NCI-H69 (cell line): ENCODE results near the gene ATF5.

Experiments
- DNase-seq: peaks from one replicate; lab custom pipeline; 2025; lab: John Stamatoyannopoulos, UW

The ATF5 gene, protein sequence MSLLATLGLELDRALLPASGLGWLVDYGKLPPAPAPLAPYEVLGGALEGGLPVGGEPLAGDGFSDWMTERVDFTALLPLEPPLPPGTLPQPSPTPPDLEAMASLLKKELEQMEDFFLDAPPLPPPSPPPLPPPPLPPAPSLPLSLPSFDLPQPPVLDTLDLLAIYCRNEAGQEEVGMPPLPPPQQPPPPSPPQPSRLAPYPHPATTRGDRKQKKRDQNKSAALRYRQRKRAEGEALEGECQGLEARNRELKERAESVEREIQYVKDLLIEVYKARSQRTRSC

DNA sequence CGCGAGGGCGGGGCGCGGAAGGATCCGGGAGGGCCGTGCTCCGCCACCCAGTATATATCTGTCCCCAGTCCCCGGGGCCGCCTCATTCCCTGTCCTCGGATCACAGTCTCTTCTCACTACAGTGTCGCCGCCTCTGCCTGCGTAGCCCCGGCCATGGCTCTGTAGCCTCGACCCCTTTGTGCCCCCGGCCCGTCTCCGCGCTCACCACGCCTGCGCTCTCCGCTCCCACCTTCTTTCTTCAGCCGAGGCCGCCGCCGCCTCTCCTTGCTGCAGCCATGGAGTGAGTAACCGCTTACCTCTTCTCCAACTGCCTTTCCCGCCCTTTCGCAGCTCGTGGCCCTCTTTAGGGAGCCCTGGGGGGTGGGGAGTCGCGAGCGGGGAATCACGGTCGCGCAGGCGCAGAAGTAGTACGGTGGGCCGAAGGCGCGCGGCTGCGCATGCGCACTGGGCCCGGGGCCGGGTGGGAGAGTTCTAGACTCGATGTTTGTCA lies at the start of gene ATF5, which contains the start of gene NUP62:
ATF5 (plus strand) TSS at position 85 of the 490 bp plus-strand sequence. CDS start 1,646 bp downstream, outside the sequence.
NUP62 (minus strand) TSS at position 384 of the 490 bp plus-strand sequence. CDS start 19,697 bp downstream, outside the sequence.
- DNase-seq, result peak; percentile 97

DNA sequence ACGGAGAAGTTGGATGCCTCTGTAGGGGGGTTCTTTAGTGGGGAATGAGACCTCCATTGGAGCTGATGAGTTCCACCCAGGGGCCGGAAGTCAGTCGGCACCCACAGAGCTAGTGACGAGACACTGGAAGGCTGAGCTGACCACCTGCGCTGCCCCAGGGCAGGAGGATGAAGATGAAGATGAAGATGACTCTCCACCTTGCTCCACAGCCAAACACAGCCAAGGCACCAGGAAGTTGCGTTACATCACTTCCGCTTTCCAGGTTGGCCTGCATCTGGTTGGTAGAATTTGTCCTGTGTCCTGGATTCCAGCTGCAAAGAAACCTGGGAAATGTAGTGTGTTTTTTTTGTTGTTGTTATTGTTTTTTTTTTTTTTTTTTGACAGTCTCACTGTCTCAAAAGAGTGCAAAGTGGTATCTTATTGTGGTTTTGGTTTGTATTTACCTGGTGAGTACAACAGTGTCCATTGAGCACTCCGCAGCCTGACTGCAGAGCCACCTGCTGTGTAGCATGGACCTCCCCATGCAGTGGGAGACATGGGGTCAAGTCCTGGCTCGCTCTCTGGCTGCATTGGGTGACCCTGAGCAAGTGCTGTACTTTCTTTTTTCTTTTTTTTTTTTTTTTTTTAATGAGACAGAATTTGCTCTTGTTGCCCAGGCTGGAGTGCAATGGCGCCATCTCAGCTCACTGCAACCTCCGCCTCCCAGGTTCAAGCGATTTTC lies 49.6 kb upstream of the ATF5 start:
- no peak for DNase-seq

DNA sequence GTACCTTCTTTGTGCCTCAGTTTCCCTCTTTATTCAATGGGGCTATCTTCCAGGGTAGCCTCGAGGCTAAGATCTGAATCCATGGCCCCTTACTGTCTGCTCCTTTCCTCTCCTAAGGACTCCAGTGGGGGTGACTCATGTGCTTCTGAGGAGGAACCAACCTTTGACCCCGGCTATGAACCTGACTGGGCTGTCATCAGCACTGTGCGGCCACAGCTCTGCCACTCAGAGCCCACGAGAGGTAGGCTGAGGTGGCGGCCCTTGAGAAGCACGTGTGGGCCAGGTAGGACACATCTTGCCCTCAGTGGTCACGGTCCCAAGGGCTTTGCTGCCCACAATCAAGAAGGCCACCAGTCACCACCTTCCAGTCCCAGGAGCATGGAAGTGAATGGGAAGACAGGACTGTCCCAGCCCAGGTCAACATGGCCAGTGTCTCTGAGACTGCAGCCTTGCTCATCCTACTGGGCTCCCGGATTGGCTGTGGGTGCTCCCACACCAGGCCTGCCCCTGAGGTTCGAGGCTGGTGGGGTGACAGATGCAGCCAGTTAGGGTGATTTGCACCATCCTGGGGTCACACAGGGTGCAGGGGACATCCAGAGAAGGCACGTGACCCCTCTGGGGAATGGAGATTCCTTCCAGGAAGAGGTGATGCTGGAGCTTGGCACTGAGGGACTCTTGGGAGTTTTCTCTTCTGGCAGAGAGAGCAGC lies 48.7 kb upstream of the ATF5 start:
- DNase-seq, result no peak

DNA sequence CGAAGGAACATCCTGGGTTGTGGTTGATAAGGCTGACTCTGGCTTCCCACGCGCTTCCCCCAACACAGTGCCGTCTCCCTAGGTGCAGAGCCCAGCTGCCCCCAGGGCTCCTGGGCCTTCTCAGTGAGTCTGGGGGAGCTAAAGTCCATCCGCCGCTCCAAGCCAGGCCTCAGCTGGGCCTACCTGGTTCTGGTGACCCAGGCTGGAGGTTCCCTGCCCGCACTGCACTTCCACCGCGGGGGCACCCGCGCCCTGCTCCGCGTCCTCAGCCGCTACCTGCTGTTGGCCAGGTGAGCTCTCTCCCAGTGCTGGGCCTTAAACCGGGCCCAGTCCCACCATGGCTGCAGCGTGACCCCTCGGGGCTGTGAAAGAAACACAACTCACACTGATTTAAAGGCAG lies 47.8 kb upstream of the ATF5 start:
- no peak for DNase-seq

DNA sequence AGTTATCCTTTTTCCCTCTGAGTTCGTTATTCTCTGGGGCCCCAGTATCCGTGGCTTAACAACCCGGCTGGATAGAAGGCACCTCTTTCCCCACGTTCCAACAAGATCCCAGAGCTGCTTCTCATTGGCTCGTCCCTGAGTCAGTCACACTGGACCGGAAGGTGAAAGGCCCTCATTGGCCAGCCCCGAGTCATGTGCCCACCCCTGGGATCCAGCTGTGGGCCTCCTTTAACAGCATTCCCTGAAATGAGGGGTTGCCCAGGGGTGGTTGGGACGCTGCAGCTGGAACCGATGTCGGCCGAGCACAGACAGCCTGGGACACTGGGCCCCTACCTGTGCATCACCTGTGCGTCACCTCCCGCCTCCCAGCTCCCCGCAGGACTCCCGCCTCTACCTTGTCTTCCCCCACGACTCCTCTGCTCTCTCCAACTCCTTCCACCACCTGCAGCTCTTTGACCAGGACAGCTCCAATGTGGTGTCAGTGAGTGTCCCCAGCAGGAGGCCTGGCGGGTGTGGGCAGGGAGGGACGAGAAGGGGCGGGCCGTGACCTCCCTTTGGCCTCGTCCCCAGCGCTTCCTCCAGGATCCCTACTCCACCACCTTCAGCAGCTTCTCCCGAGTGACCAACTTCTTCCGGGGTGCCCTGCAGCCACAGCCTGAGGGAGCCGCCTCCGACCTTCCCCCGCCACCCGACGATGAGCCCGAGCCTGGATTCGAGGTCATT lies 47.2 kb upstream of the ATF5 start:
- no peak for DNase-seq

DNA sequence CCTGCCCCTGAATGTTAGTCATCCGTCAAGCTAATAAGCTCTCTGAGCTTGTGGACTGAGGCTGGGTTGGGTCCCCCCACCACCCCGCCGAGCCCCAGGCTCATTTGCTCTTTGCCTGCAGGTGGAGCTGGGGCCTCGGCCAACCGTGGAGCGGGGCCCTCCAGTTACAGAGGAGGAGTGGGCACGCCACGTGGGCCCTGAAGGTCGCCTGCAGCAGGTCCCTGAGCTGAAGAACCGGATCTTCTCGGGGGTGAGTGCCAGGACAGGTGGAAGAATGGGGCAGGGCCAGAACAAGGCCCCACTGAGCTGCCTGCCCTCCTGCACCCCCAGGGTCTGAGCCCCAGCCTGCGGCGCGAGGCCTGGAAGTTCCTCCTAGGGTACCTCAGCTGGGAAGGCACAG lies 46.4 kb upstream of the ATF5 start:
- no peak for DNase-seq

DNA sequence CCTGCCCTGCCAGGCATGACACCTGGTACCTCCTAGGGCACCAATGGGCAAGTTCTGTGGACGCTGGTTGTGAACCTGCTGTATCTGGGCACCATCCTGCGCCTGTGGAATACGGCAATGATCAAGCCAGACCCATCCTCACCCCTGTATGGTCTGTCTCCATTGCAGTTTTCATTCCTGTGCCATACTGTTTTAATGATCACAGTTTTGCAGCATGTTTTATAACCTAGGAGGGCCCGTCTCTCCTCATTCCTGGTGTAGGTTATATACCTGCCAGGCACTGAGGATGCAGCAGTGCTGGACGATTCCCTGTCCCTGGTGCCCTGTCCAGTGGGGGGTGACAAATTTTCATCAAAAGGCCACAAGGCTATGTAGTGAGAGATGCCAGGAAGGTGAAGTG lies 45.9 kb upstream of the ATF5 start:
- DNase-seq, result no peak

DNA sequence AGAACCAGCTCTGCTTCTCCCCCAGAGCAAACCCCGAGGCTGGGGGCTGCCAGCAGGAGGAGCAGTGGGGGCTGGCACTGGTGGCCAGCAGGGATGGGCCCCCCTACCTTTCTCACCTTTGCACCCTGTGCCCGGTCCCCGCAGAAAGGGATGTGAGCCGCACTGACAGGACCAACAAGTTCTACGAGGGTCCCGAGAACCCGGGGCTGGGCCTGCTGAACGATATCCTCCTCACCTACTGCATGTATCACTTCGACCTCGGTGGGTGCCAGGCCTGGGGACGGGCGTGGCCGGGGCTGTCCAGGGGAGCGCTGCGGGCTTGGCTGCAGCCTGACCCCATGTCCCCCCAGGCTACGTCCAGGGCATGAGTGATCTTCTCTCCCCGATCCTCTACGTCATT lies 44.9 kb upstream of the ATF5 start:
- no peak for DNase-seq

DNA sequence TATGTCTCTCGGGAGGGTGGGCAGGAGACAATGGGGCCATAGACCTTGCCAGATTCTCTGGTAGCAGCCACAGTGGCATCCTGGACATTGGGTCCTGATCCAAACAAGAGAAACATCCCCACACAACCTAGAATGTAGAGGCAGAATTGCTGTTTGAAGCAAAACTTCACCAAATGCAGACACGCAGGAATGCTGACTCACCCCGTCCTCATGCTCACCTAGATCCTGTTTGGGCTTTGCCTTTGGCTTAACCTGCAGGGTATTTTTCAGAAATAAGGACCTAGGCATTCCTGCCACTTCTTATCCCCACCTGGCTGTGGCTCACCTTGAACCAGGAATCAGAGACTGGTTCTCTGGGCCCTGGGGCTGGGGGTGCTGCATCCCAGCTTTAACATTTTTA lies 44.2 kb upstream of the ATF5 start:
- DNase-seq, result no peak

DNA sequence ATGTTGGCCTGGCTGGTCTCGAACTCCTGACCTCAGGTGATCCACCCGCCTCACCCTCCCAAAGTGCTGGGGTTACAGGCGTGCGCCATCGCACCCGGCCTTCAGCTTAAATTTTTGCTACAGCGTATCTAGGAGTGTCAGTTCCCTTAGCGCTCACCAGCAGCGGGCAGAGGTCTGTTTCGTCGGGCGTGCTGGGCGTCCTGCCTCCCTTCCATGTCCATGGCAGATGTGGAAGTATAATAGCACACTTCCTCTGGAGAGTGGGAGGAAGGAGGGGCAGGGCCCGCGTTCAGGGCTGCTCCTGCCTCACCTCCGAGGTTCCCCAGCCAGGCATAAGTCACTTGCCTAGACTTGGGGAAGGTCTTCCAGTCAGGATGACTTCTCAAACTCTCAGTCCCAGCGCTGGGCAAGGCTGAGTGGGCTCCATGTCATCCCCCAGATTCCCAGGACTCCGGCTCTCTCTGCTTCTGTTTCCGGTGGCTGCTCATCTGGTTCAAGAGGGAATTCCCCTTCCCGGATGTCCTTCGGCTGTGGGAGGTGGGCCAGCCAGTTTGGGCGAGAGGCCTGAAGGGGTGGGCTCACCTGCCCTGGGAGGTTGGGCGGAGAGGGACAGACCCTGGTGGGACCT lies 41.9 kb upstream of the ATF5 start:
- DNase-seq, result peak; percentile 13

DNA sequence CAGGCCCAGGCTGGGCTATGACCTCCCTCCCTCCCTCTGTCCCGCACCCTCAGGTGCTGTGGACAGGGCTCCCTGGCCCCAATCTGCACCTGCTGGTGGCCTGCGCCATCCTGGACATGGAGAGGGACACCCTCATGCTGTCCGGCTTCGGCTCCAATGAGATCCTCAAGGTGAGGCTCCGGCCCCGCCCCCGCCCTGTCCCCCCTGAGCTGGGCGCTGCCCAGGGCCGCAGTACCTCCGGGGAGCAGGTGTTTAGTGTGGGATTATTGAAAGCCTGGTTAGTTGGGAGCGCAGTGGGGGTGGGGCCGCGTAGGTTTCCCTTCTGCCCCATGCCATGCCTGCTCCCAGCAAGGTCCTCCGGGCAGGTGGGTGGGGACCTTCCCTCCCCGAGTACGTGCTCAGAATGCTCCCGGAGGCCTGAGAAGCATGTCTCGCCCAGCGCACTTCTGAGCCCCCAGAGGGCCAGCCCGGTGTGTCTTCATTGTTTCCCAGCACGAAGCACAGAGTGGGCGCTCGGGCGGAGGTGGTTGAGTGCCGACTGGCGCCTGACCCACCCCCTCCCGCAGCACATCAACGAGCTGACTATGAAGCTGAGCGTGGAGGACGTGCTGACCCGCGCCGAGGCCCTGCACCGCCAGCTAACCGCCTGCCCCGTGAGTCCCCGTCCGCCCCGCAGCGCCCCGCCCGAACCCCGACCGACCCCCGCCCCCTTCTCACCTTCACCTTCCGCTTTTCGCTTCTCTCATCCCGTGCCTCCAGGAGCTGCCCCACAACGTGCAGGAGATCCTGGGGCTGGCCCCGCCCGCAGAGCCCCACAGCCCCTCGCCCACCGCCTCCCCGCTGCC lies 41.1 kb upstream of the ATF5 start:
- DNase-seq, result peak; percentile 61

DNA sequence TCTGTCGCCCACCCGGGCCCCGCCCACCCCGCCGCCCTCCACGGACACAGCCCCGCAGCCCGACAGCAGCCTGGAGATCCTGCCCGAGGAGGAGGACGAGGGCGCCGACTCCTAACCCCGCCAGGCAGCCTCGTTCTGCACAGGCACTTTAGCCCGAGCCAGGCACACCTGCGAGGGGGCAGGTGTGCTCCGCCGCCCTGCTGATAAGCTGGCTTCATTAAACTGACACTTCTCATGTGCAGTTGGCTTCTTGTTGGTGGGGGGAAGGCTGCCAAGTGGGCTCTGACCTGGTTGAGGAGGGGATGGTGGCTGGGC lies 40.5 kb upstream of the ATF5 start:
- DNase-seq, result peak; percentile 69

DNA sequence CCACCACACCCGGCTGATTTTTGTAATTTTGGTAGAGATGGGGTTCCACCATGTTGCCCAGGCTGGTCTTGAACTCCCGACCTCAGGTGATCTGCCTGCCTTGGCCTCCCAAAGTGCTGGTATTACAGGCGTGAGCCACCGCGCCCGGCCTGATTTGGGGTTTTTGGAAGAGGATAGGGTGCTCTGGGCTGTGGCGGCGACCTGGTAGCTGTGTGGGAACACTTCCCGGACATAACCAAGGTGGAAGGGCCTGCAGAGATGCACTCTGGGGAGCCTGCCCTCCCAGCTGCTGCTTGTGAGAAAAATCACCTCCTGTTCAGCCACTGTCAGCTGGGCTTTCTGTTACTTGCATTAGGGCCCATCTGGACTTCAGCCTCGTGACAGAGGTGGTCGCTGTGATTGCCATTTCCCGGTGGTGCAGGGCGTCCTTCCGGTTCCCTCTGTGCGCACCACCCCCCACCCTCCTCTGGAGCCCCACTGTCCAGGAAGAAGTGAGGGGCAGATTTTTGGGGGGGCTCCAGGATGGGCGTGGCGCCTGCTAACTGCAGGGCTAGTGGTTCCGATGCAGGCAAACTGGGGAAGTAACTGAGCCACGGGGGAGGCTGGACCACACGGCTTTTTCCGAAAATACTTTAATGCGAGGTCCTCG lies 39.8 kb upstream of the ATF5 start:
- DNase-seq, result peak; percentile 24

DNA sequence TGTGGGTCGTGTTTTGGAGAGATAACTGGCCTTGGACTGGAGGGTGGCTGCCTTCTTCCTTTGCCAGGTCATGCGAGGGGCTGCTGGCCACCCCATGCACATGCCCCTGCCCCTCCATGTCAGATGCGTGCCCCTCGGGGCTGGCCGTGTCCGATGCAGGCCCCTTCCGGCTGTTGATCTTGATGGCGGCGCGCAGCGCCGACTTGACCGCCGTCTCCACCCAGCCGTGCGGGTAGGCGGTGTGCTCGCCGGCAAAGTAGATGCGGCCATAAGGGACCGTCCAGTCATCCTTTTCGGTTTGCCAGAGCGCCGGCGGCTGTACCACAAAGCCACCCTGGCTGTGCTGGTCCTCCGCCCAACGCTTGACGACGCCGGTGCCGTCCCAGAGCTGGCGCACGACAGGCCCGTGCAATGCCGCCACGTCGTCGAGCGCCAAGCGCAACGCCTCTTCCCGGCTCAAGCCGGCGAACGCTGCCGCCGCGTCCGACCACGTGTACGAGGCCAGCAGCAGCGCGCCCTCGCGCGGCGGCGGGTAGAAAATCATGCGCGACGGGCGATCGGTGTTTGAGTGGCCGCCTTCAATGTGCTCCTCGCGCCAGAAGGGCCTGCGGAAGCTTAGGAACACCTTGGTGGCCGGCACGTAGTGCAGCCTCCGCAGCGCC lies 39.2 kb upstream of the ATF5 start:
- DNase-seq, result peak; percentile 86

DNA sequence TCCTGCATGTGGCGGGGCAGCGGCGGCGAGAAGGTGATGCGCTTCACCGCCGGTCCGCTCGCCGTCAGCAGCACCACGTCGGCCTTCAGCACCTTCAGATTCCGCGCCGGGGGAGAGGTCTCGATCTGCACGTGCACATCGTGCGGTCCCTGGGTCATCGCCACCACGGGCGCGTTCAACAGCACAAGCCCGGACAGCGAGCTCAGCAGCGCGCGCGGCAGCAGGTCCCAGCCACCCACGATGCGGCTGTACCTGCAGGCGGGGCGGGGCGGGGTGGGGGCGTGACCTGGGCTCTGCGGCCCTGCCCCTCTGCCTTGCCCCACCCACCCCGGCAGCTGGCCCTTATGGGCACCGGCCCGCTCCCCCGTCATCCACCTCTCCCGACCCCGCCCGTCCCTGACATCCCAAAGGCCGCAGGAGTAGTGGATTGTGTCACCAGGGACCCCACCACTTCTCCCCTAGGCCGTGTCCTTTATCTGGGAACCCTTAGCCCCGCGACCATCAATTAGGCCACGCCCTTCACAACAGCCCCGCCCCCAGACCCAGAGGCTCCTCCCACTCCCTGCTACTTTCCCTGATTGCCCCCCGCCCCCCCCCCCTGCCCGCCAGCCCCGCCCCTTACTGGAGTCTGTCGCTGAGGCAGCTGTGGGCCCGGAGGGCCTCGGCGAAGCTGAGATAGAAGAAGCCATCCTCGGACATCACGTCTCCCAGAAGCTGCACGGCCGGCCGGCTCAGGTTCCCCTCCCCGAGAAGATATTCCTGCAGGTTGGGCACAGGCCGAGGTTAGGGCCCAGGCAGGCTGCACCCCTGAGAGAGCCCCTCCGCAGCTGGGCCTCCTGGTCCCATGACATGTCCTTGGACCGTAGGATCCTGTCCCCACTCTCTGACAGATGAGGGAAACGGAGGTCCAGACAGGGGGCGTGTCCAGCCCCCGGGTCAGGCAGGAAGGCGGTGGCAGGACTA lies 38.4 kb upstream of the ATF5 start:
- DNase-seq, result peak; percentile 86

DNA sequence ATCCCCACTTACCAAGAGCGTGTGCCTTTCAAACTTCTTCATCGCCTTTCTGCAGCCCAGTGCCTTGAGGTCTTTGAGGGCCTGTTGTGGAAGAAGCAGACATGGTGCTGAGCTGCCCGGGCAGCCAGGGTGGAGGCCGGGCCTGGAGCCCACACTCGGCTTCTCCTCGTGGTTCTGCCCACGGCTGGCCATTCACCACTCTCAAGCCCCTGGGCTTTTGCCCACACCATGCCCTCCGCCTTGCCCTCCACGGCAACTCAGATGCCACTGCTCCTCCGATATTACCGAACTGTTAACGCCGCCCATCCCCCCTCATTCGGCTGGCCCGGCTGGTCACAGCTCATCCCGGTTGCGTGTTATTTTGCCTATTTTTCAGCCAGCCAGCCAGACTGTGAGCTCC lies 37.6 kb upstream of the ATF5 start:
- DNase-seq, result no peak

DNA sequence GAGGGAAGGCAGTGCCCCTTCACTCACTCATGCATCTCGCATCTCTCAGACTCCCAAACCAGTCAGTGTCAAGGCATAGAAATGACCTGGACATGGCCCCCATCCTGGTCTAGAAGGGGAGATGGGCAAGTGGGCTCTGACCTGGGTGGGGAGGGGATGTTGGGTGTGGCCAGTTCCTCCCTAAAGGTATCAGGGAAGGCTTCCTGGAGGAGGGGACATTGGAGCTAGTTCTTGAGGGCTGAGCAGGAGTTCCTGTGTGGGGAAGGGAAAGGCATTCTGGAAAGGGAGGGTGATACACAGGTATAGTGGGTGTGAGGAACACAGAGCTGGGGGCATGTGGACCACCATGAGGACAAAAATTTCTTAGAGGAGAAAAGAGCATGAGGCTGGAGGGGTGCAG lies 36.3 kb upstream of the ATF5 start:
- no peak for DNase-seq

DNA sequence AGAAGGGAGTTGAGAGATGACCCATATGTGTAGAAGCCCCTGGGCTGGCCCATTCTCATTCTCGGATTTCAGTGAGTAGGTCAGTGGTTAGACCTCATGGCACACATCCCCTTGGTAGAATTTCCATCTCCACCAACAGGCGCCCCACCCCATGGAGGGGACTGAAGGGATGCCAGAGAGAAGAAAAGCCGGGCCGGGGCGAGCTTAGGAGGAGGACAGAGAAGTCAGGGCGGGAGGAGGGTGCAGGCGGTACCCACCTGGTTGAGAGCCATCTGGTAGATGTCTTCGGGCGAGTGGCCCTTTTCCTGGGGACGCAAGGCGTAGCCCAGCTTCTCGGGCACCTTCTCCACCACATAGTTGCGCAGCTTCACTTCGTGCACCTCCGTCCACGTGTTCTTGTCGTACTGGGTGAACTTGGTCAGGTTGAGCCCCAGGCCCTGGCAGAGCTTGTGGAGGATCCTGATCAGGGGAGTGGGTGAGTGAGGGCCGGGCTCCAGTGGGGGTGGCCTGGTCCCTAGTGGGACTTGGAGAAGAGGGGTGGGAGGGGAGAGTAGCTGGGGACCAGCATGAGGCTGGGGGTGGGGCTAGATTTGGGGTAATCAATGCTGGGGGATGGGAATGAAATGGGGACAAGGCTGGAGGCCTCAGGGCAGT lies 34.9 kb upstream of the ATF5 start:
- no peak for DNase-seq
